ENCODE measurements around the gene AURKAIP1.

Gene AURKAIP1

GRCh38 chr1:1336446-1336845 lies 38.6 kb downstream of the AURKAIP1 start:
- no peak for TF ChIP-seq CSDC2 (CRISPR knock-in tag; IDR thresholded peaks at IDR 0.05)
- no peak for TF ChIP-seq ZNF8 (CRISPR knock-in tag; IDR thresholded peaks at IDR 0.05)
- TF ChIP-seq, protein P1, sequence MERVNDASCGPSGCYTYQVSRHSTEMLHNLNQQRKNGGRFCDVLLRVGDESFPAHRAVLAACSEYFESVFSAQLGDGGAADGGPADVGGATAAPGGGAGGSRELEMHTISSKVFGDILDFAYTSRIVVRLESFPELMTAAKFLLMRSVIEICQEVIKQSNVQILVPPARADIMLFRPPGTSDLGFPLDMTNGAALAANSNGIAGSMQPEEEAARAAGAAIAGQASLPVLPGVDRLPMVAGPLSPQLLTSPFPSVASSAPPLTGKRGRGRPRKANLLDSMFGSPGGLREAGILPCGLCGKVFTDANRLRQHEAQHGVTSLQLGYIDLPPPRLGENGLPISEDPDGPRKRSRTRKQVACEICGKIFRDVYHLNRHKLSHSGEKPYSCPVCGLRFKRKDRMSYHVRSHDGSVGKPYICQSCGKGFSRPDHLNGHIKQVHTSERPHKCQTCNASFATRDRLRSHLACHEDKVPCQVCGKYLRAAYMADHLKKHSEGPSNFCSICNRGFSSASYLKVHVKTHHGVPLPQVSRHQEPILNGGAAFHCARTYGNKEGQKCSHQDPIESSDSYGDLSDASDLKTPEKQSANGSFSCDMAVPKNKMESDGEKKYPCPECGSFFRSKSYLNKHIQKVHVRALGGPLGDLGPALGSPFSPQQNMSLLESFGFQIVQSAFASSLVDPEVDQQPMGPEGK (CRISPR knock-in tag; IDR thresholded peaks at IDR 0.05; ENCODE audit: borderline replicate concordance) = no peak
- TF ChIP-seq ZNF70 (CRISPR knock-in tag; IDR thresholded peaks at IDR 0.05) = no peak
- TF ChIP-seq ZFP3 (CRISPR knock-in tag; IDR thresholded peaks at IDR 0.05) = no peak
- TF ChIP-seq TOX (CRISPR knock-in tag; IDR thresholded peaks at IDR 0.05; ENCODE audit: borderline replicate concordance) = no peak
- TF ChIP-seq, protein P2, sequence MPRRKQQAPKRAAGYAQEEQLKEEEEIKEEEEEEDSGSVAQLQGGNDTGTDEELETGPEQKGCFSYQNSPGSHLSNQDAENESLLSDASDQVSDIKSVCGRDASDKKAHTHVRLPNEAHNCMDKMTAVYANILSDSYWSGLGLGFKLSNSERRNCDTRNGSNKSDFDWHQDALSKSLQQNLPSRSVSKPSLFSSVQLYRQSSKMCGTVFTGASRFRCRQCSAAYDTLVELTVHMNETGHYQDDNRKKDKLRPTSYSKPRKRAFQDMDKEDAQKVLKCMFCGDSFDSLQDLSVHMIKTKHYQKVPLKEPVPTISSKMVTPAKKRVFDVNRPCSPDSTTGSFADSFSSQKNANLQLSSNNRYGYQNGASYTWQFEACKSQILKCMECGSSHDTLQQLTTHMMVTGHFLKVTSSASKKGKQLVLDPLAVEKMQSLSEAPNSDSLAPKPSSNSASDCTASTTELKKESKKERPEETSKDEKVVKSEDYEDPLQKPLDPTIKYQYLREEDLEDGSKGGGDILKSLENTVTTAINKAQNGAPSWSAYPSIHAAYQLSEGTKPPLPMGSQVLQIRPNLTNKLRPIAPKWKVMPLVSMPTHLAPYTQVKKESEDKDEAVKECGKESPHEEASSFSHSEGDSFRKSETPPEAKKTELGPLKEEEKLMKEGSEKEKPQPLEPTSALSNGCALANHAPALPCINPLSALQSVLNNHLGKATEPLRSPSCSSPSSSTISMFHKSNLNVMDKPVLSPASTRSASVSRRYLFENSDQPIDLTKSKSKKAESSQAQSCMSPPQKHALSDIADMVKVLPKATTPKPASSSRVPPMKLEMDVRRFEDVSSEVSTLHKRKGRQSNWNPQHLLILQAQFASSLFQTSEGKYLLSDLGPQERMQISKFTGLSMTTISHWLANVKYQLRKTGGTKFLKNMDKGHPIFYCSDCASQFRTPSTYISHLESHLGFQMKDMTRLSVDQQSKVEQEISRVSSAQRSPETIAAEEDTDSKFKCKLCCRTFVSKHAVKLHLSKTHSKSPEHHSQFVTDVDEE (CRISPR knock-in tag; IDR thresholded peaks at IDR 0.05) = no peak
- no peak for TF ChIP-seq OSR1 (CRISPR knock-in tag; IDR thresholded peaks at IDR 0.05)
- ATAC-seq = no peak

GRCh38 chr1:1335792-1336248 lies 39.2 kb downstream of the AURKAIP1 start:
- no peak for TF ChIP-seq CSDC2 (CRISPR knock-in tag; IDR thresholded peaks at IDR 0.05)
- no peak for TF ChIP-seq ZNF8 (CRISPR knock-in tag; IDR thresholded peaks at IDR 0.05)
- no peak for ATAC-seq

DNA sequence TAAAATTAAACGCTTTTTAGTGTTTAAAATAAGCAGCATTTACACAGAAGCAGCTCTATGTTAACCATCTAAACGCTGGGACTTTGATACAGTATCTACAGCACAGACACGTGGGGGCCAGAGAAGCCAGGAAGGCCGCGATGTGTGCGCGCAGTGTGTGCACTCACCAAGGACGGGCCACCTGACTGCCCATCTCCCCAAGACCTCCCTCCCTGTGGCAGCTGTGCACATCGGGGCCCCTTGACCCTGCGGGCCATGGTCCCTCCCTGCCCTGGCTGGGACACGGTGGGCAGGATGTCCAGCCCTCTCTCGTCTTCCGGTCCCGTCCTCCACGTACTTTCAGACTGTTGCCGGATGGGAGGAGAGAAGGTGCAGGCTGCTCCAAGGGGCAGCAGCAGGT lies 39.7 kb downstream of the AURKAIP1 start:
- ATAC-seq = no peak
- TF ChIP-seq, protein P3, sequence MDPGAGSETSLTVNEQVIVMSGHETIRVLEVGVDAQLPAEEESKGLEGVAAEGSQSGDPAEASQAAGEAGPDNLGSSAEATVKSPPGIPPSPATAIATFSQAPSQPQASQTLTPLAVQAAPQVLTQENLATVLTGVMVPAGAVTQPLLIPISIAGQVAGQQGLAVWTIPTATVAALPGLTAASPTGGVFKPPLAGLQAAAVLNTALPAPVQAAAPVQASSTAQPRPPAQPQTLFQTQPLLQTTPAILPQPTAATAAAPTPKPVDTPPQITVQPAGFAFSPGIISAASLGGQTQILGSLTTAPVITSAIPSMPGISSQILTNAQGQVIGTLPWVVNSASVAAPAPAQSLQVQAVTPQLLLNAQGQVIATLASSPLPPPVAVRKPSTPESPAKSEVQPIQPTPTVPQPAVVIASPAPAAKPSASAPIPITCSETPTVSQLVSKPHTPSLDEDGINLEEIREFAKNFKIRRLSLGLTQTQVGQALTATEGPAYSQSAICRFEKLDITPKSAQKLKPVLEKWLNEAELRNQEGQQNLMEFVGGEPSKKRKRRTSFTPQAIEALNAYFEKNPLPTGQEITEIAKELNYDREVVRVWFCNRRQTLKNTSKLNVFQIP (CRISPR knock-in tag; IDR thresholded peaks at IDR 0.05; ENCODE audit: borderline replicate concordance, low read depth) = no peak
- no peak for TF ChIP-seq BACH2 (CRISPR knock-in tag; IDR thresholded peaks at IDR 0.05; ENCODE audit: borderline replicate concordance)
- TF ChIP-seq, protein P2 (CRISPR knock-in tag; IDR thresholded peaks at IDR 0.05) = no peak
- no peak for TF ChIP-seq TCF4 (CRISPR knock-in tag; IDR thresholded peaks at IDR 0.05; ENCODE audit: borderline replicate concordance)
- TF ChIP-seq ESRRG (CRISPR knock-in tag; IDR thresholded peaks at IDR 0.05) = no peak
- no peak for TF ChIP-seq CREB5 (CRISPR knock-in tag; IDR thresholded peaks at IDR 0.05; ENCODE audit: low read depth)
- TF ChIP-seq ZNF8 (CRISPR knock-in tag; IDR thresholded peaks at IDR 0.05) = no peak
- TF ChIP-seq PPARA (CRISPR knock-in tag; IDR thresholded peaks at IDR 0.05; ENCODE audit: borderline replicate concordance) = no peak
- TF ChIP-seq SNAI2 (CRISPR knock-in tag; IDR thresholded peaks at IDR 0.05) = no peak
- TF ChIP-seq CSRNP3 (CRISPR knock-in tag; IDR thresholded peaks at IDR 0.05) = no peak
- TF ChIP-seq OSR1 (CRISPR knock-in tag; IDR thresholded peaks at IDR 0.05) = no peak
- TF ChIP-seq GLIS3 (CRISPR knock-in tag; IDR thresholded peaks at IDR 0.05) = no peak
- TF ChIP-seq ARNTL (CRISPR knock-in tag; IDR thresholded peaks at IDR 0.05; ENCODE audit: borderline replicate concordance, low read depth) = no peak

Data from SK-N-SH treated with all-trans-retinoic acid at 6 μM for 48 hours (cell line).